ENCODE results near the gene MARCHF10. TPM values are rescaled to one million over a fixed set of nuclear protein-coding genes. Genes with fewer than 3 reads are reported as not detected.

The MARCHF10 gene
- total and polyA plus RNA-seq, 12 donors, result 0.04 TPM; not detected in 11

DNA sequence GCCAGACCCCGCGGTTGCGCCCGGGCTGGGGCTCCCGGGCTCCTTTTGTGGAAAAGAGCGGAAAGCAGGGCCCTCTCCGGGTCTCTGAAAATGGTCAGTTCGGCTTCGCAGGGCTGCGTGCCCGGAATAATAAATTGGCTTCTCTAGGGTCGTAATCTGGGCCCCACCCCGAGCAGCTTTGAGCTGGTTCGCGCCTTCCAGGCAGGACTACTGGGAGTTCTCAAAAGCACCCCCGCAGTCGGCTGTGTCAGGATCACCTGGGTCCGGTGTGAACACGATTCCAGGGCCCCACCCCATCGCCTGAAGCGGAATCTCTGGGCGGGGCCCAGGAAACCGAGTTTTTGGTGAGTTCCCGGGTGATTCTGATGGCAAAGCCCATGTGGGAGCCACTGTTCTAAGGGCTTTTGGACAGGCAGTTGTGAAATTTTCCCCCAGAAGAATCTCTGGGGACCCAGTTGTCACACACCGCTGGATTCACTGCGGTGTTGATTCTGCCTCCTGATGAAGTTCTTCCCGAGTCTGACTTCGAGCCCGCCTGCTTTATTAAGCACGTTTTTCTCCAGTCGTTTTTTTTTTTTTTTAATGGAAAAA, 103.6 kb downstream of the MARCHF10 start:
- no peak for DNase-seq
- peak in 5 of 8 donors; percentile 6 to 48 (median 36) for ATAC-seq
- H3K27ac ChIP-seq, result peak overlapping the region; percentile 71 to 95 (median 86)

DNA sequence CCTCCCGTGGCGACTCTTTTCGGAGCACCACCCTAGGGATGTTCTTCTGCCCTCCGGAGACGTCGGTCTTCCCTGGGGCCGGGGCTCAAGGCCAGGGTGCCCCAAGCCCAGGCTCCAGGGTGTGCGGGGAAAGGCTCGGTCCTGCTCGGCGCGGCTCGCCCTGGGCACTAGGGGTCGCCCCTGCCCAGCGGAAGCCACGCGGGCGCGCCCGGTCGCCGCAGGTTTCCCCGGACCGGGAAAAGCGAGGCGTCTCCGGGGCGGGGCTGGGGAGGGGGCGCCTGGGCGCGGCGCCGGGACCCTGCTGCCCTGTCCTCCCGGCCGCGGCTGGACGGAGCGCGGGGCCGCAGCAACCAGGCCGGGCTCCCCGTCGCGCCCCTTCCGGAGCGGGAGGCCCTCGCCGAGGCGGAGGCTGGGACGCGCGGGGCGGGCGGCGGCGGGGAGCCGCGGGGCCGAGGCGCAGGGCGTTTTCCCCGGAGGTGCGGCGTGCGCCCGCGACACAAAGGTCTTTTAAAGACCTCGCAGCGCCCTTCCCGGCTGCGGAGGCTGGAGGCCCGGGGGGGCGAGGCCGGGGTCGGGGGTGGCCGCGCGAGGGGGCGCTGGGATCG, 104.2 kb downstream of the MARCHF10 start:
- TF ChIP-seq, protein P1, sequence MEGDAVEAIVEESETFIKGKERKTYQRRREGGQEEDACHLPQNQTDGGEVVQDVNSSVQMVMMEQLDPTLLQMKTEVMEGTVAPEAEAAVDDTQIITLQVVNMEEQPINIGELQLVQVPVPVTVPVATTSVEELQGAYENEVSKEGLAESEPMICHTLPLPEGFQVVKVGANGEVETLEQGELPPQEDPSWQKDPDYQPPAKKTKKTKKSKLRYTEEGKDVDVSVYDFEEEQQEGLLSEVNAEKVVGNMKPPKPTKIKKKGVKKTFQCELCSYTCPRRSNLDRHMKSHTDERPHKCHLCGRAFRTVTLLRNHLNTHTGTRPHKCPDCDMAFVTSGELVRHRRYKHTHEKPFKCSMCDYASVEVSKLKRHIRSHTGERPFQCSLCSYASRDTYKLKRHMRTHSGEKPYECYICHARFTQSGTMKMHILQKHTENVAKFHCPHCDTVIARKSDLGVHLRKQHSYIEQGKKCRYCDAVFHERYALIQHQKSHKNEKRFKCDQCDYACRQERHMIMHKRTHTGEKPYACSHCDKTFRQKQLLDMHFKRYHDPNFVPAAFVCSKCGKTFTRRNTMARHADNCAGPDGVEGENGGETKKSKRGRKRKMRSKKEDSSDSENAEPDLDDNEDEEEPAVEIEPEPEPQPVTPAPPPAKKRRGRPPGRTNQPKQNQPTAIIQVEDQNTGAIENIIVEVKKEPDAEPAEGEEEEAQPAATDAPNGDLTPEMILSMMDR (IDR thresholded peaks at IDR 0.05), result peak; percentile 69 to 94 (median 89)
- peak; percentile 84 to 92 (median 86) for ATAC-seq

More for the DNA sequence above, 103.6 kb downstream of the MARCHF10 start:
- WGBS, 2 donors, result 10 to 11% methylated on average over 31 of the region's 31 CpGs
- no peaks in the 10 kb centered on the region for H3K36me3 ChIP-seq
- H3K27me3 ChIP-seq, result peaks cover 0 to 25% (median 0%) of the 10 kb centered on the region in 7 donors
- H3K4me3 ChIP-seq, result peak overlapping the region; percentile 36 to 73 (median 66)
- peaks cover 8 to 39% (median 26%) of the 10 kb centered on the region in 9 donors for H3K4me1 ChIP-seq
- intact Hi-C loops (cut with DNase I), result loop anchor here (2.0 to 10.0 kb wide), 6 partner anchors 263 to 710 kb away; partner anchors contain the start of gene TANC2 (in 4 of the 10)
- TF ChIP-seq, protein P1 (IDR thresholded peaks at IDR 0.05), result no peak
- H3K9me3 ChIP-seq, result peaks cover 0 to 9% (median 0%) of the 10 kb centered on the region in 11 donors

DNA sequence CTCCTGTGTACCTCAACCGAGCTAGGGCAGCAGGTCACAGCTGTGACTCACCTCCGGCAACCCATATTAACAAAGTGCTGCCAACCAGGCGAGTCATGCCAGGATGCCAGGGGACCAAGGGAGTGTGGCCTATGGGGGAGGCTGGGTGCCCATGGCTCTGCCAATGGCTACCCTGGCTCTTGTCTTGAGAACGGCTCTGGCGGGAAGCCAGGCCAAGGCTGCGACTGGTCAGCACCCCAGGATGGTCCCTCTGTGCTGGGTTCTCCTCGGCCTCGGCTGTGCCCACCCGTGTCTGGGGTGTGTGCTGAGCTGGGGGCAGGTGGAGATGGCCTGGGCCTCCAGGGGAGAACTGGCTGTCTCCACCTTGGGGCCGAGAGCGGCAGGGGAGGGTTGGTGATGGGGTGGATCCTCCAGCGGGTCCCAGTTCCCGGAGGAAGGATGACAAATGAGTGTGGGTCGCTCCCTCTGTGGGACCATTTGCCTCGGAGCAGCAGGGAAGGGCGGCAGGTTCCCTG, 104.8 kb downstream of the MARCHF10 start:
- DNase-seq, result no peak
- intact Hi-C loops (cut with DNase I), result loop anchor here (1.0 to 10.0 kb wide), 6 partner anchors 264 to 711 kb away; partner anchors contain the start of gene TANC2 (in 4 of the 10)
- Histone ChIP-seq H3K27me3 (peaks cover 0 to 25% (median 0%) of the 10 kb centered on the region in 7 donors), H3K9me3 (peaks cover 0 to 2% (median 0%) of the 10 kb centered on the region in 11 donors), H3K27ac (peak overlapping the region in 9 of 10 donors; percentile 71 to 95 (median 87)), H3K4me1 (peaks cover 8 to 39% (median 26%) of the 10 kb centered on the region in 9 donors), H3K36me3 (no peaks in the 10 kb centered on the region), H3K4me3 (peak overlapping the region in 9 of 10 donors; percentile 60 to 73 (median 67))
- TF ChIP-seq, protein P1 (IDR thresholded peaks at IDR 0.05), result no peak
- WGBS, 2 donors, result 34 to 44% methylated on average over 16 of the region's 16 CpGs
- ATAC-seq, result peak in 4 of 8 donors; percentile 19 to 50 (median 24)

More for the DNA sequence above, 104.2 kb downstream of the MARCHF10 start:
- WGBS, 2 donors, result 1 to 2% methylated on average over 57 to 80 of the region's 80 CpGs
- DNase-seq, result peak; percentile 62 to 79
- Histone ChIP-seq H3K27me3 (peaks cover 0 to 25% (median 0%) of the 10 kb centered on the region in 7 donors), H3K36me3 (no peaks in the 10 kb centered on the region), H3K4me3 (peak overlapping the region; percentile 36 to 73 (median 66)), H3K9me3 (peaks cover 0 to 8% (median 0%) of the 10 kb centered on the region in 11 donors), H3K27ac (peak overlapping the region; percentile 71 to 95 (median 86)), H3K4me1 (peaks cover 8 to 39% (median 26%) of the 10 kb centered on the region in 9 donors)
- intact Hi-C loops (cut with DNase I), result loop anchor here (1.0 to 10.0 kb wide), 7 partner anchors 263 to 711 kb away; partner anchors contain the start of gene TANC2 (in 4 of the 10)

DNA sequence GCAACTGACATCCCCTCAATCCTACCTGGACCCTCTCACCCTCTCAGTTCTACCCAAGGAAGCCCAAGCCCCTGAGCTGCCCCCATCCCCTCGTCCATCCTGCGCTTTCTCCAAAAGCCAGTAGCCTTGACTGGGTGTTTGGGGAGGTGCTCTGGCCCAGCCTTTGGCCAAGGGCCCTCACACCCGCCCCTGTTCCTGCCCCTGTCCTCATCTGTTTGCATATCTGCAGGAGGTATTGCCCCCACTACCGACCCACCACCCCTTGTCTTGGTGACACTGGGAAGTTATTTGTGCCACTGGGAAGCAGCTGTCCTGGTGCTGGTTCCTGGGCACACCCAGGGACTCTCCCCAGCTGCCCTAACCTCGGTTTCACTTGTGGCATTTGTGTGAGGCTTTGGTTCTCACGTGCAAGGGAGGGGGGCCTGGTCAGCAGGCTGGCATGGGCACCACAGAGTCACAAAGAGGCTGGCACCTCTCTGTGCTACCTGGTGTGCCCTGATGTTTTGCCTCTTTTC, 105.3 kb downstream of the MARCHF10 start:
- intact Hi-C loops (cut with DNase I), result loop anchor here (1.0 to 10.0 kb wide), 6 partner anchors 264 to 712 kb away; partner anchors contain the start of gene TANC2 (in 4 of the 10)
- WGBS, 2 donors, result 74 to 79% methylated on average over 6 of the region's 6 CpGs
- Histone ChIP-seq H3K27me3 (peaks cover 0 to 25% (median 0%) of the 10 kb centered on the region in 7 donors), H3K4me1 (peaks cover 8 to 42% (median 26%) of the 10 kb centered on the region in 9 donors), H3K36me3 (no peaks in the 10 kb centered on the region), H3K27ac (no peak overlapping the region), H3K9me3 (no peaks in the 10 kb centered on the region), H3K4me3 (no peak overlapping the region)
- TF ChIP-seq, protein P1 (IDR thresholded peaks at IDR 0.05), result no peak
- ATAC-seq (no peak), DNase-seq (no peak)
